A673 (cell line): ENCODE data around the gene DEPDC7. TPM values are rescaled to one million over a fixed set of nuclear protein-coding genes. Genes with fewer than 3 reads are reported as not detected.

Experiments used
- BruUV-seq: library from RNA; stranded (reverse); fragments of 400-500 nt; replicated peaks from 2 replicates; lab custom pipeline; 2021; lab: Mats Ljungman, UMichigan
- CTCF ChIA-PET: fragments of 300-600 bp; sonication (Branson Sonifier 250); formaldehyde crosslinking; loops from one replicate; lab custom pipeline; 2022; ENCODE audit warnings: antibody characterized with exemption; lab: Charles Lee
- POLR2A ChIA-PET: fragments of 300-600 bp; sonication (Branson Sonifier 250); formaldehyde crosslinking; loops from one replicate; lab custom pipeline; 2022; ENCODE audit warnings: antibody characterized with exemption; ENCODE audit not compliant: low non-redundant PET; lab: Charles Lee
- DNase-seq: peaks from one replicate; pipeline ENCODE4 v3.0.0-alpha.2; 2015; ENCODE audit warnings: low spot score
- H3K27ac ChIP-seq: fragments of 200-600 bp; sonication (generic); 2 replicates; pipeline ENCODE4 v1.5.1; 2016; ENCODE audit warnings: mixed run types, low read depth, mild to moderate bottlenecking, mixed read lengths, antibody characterized with exemption, low read length; ENCODE audit not compliant: poor library complexity, severe bottlenecking
- H3K27me3 ChIP-seq: fragments of 200-600 bp; sonication (generic); replicated peaks from 2 replicates; pipeline ENCODE4 v1.6.1; 2017; ENCODE audit warnings: mixed run types, low read depth, mild to moderate bottlenecking, mixed read lengths, antibody characterized with exemption, low read length; ENCODE audit not compliant: insufficient read depth, poor library complexity
- H3K36me3 ChIP-seq: fragments of 200-600 bp; sonication (generic); 2 replicates; pipeline ENCODE4 v1.6.1; 2016; ENCODE audit warnings: mixed run types, mild to moderate bottlenecking, mixed read lengths, antibody characterized with exemption, low read length; ENCODE audit not compliant: insufficient read depth, poor library complexity, severe bottlenecking
- H3K4me1 ChIP-seq: fragments of 200-600 bp; sonication (generic); 2 replicates; pipeline ENCODE4 v1.6.1; 2017; ENCODE audit warnings: mixed run types, mild to moderate bottlenecking, mixed read lengths, antibody characterized with exemption, low read length; ENCODE audit not compliant: insufficient read depth, poor library complexity, severe bottlenecking
- H3K4me3 ChIP-seq: fragments of 200-600 bp; sonication (generic); 2 replicates; pipeline ENCODE4 v1.5.1; 2016; ENCODE audit warnings: low read depth, mixed run types, mild to moderate bottlenecking, mixed read lengths, low read length; ENCODE audit not compliant: poor library complexity, severe bottlenecking
- H3K9me3 ChIP-seq: fragments of 200-600 bp; sonication (generic); 2 replicates; pipeline ENCODE4 v1.6.1; 2016; ENCODE audit warnings: mixed run types, low read depth, mild to moderate bottlenecking, mixed read lengths, antibody characterized with exemption, low read length; ENCODE audit not compliant: poor library complexity, severe bottlenecking
- EZH2 ChIP-seq: fragments of 200-600 bp; sonication (generic); IDR thresholded peaks from 2 replicates; pipeline ENCODE4 v1.6.1; 2017; ENCODE audit warnings: borderline replicate concordance, low read depth, mild to moderate bottlenecking, mixed read lengths, antibody characterized with exemption, low read length; ENCODE audit not compliant: poor library complexity, severe bottlenecking
- intact Hi-C: fragments of 100-400 bp; cut with micrococcal nuclease; formaldehyde crosslinking; loops from one replicate; pipeline ENCODE4 v1.10.0; 2022; ENCODE audit not compliant: unreplicated experiment
- total RNA-seq: library from RNA; stranded (reverse); gene quantifications from 2 replicates; pipeline ENCODE4 v1.2.3, GENCODE V29; 2021
- TF ChIP-seq, protein P1 (sequence below): fragments of 300-800, 200-600 bp; sonication (generic); conservative IDR thresholded peaks from 2 replicates; pipeline ENCODE4 v1.5.1; 2017; ENCODE audit warnings: low read depth, mild to moderate bottlenecking, antibody characterized with exemption, low read length, moderate library complexity, mixed read lengths

Gene DEPDC7
- total RNA-seq, 1 experiment from 2014 or later, result 11.4 TPM

DNA sequence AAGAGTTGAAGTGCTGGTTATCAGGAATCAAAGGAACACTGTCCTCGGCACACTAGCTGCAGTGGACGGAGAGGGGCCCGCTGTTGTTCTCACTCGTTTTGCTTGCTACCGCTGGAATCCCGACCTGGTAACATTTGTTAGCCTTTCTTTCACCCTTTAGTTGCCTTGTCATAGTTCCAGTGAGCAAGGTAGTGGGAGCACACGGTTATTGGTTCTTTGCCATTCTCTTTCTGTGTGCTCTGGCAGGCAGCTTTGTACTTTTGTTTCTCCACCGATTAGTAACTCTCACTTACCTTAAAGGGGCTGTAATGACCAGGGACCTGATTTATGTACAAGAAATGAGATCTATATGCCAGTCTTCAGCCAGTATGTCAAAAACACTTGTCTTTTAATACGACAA, 1.8 kb downstream of the DEPDC7 start:
- Histone ChIP-seq H3K4me3 (no peak overlapping the region), H3K9me3 (no peaks in the 10 kb centered on the region), H3K36me3 (no peaks in the 10 kb centered on the region), H3K4me1 (peaks cover 22% of the 10 kb centered on the region), H3K27me3 (no peaks in the 10 kb centered on the region), H3K27ac (no peak overlapping the region)
- intact Hi-C loops, result no loop called here
- no peak for DNase-seq
- BruUV-seq, result no TSS peak
- no peak for TF ChIP-seq EZH2
- TF ChIP-seq, protein P1, sequence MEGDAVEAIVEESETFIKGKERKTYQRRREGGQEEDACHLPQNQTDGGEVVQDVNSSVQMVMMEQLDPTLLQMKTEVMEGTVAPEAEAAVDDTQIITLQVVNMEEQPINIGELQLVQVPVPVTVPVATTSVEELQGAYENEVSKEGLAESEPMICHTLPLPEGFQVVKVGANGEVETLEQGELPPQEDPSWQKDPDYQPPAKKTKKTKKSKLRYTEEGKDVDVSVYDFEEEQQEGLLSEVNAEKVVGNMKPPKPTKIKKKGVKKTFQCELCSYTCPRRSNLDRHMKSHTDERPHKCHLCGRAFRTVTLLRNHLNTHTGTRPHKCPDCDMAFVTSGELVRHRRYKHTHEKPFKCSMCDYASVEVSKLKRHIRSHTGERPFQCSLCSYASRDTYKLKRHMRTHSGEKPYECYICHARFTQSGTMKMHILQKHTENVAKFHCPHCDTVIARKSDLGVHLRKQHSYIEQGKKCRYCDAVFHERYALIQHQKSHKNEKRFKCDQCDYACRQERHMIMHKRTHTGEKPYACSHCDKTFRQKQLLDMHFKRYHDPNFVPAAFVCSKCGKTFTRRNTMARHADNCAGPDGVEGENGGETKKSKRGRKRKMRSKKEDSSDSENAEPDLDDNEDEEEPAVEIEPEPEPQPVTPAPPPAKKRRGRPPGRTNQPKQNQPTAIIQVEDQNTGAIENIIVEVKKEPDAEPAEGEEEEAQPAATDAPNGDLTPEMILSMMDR, result no peak
- ChIA-PET POLR2A (no interaction called here), CTCF (no interaction called here)

DNA sequence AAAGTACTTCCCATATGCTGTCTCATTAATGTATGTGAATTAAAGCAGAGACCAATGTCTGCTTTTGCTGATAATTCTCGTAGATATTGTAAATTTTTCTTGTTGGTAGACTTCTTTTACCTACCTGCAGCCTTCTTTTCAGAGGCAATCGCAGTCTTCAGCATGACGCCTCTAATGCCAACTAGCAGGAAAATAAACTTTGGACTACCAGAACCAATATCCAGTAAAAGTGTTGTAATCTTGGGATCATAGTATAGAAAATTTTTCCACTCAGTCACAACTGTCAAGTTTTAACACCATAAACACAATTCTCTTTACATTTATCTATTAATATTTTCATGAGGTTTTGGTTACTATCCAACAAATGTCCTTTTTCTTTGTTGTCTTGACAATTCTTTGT, 2.3 kb downstream of the DEPDC7 start:
- BruUV-seq, result no TSS peak
- Histone ChIP-seq H3K4me1 (peaks cover 22% of the 10 kb centered on the region), H3K27ac (no peak overlapping the region), H3K27me3 (no peaks in the 10 kb centered on the region), H3K9me3 (no peaks in the 10 kb centered on the region), H3K4me3 (no peak overlapping the region), H3K36me3 (no peaks in the 10 kb centered on the region)
- TF ChIP-seq, protein P1, result no peak
- TF ChIP-seq EZH2, result no peak
- intact Hi-C loops, result no loop called here
- DNase-seq, result no peak
- ChIA-PET POLR2A (no interaction called here), CTCF (no interaction called here)

DNA sequence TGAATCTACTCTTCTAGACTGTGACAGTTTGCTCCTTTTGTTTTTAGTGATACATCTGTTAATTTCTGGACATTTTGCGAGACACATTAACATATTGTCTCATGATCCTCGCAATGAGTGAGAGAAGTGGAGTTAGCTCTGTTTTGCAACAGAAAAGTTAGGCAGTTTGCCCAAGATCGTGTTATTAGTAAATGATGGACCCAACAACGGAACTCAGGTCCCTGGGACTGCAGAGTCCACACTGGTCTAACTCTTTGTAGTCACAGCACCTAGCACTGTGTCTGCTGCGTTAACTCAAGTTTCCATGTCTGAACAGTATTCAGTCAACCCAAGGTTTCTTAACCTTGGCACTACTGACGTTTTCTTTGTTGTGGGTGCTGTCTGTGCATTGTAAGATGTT, 3.2 kb downstream of the DEPDC7 start:
- Histone ChIP-seq H3K4me1 (peaks cover 27% of the 10 kb centered on the region), H3K27ac (no peak overlapping the region), H3K36me3 (no peaks in the 10 kb centered on the region), H3K4me3 (no peak overlapping the region), H3K9me3 (no peaks in the 10 kb centered on the region), H3K27me3 (no peaks in the 10 kb centered on the region)
- DNase-seq, result no peak
- ChIA-PET POLR2A (no interaction called here), CTCF (no interaction called here)
- intact Hi-C loops, result no loop called here
- no TSS peak for BruUV-seq
- TF ChIP-seq, protein P1, result no peak
- no peak for TF ChIP-seq EZH2
